Stimulated activated memory B cell treated with anti-CD40 and anti-IgM and Interleukin-4, amounts not matched to agents 10 μg/mL and 1 μg/mL and 100 μg/mL, for 72 hours (primary cell): ENCODE data around the gene ITGAE.

Source experiments
- ATAC-seq: fragments of 150-1000 bp; cut with Tn5 transposase; 2 replicates; pipeline ENCODE4 v1.10.0; 2021
- H3K27ac Mint-ChIP-seq: one replicate; pipeline ENCODE4 v1.8.0; 2022; ENCODE audit warnings: mild to moderate bottlenecking, mixed read lengths
- H3K27me3 Mint-ChIP-seq: one replicate; pipeline ENCODE4 v1.8.0; 2022; ENCODE audit warnings: mixed read lengths
- H3K36me3 Mint-ChIP-seq: one replicate; pipeline ENCODE4 v1.8.0; 2022; ENCODE audit warnings: mixed read lengths
- H3K4me1 Mint-ChIP-seq: one replicate; pipeline ENCODE4 v1.8.0; 2022; ENCODE audit warnings: mixed read lengths
- H3K4me3 Mint-ChIP-seq: one replicate; pipeline ENCODE4 v1.8.0; 2022; ENCODE audit warnings: mild to moderate bottlenecking, moderate library complexity, mixed read lengths
- H3K9me3 Mint-ChIP-seq: one replicate; pipeline ENCODE4 v1.8.0; 2022; ENCODE audit warnings: mixed read lengths

Gene ITGAE

GRCh38 chr17:3695129-3695722 is 105.8 kb downstream of the ITGAE start:
- Mint-ChIP-seq H3K27ac (peak overlapping the region; percentile 81), H3K4me1 (peaks cover 66% of the 10 kb centered on the region), H3K27me3 (no peaks in the 10 kb centered on the region), H3K4me3 (peak overlapping the region; percentile 98), H3K36me3 (peaks cover 19% of the 10 kb centered on the region), H3K9me3 (peaks cover 3% of the 10 kb centered on the region)
- ATAC-seq, result peak; percentile 13

- ATAC-seq, result peak; percentile 76
- Mint-ChIP-seq H3K9me3 (peaks cover 3% of the 10 kb centered on the region), H3K36me3 (peaks cover 31% of the 10 kb centered on the region), H3K27ac (peak overlapping the region; percentile 81), H3K4me1 (peaks cover 72% of the 10 kb centered on the region), H3K4me3 (peak overlapping the region; percentile 98), H3K27me3 (no peaks in the 10 kb centered on the region)
These were observed 107.2 kb downstream of the ITGAE start for GRCh38 chr17:3693829-3694231.

GRCh38 chr17:3693141-3693540 is 107.8 kb downstream of the ITGAE start:
- Mint-ChIP-seq H3K27me3 (no peaks in the 10 kb centered on the region), H3K27ac (peak overlapping the region; percentile 81), H3K36me3 (peaks cover 37% of the 10 kb centered on the region), H3K4me3 (peak overlapping the region; percentile 65), H3K9me3 (peaks cover 3% of the 10 kb centered on the region), H3K4me1 (peaks cover 79% of the 10 kb centered on the region)
- no peak for ATAC-seq

GRCh38 chr17:3692346-3692745 is 108.6 kb downstream of the ITGAE start:
- no peaks in the 10 kb centered on the region for H3K9me3 Mint-ChIP-seq
- ATAC-seq, result no peak
- H3K27me3 Mint-ChIP-seq, result no peaks in the 10 kb centered on the region
- peaks cover 77% of the 10 kb centered on the region for H3K4me1 Mint-ChIP-seq
- H3K36me3 Mint-ChIP-seq, result peaks cover 38% of the 10 kb centered on the region
- peak overlapping the region; percentile 65 for H3K4me3 Mint-ChIP-seq
- peak overlapping the region; percentile 81 for H3K27ac Mint-ChIP-seq

- Mint-ChIP-seq H3K36me3 (peaks cover 38% of the 10 kb centered on the region), H3K4me1 (peaks cover 71% of the 10 kb centered on the region), H3K27me3 (no peaks in the 10 kb centered on the region), H3K4me3 (peak overlapping the region; percentile 58), H3K9me3 (no peaks in the 10 kb centered on the region), H3K27ac (peak overlapping the region; percentile 81)
- no peak for ATAC-seq
These were observed 109.3 kb downstream of the ITGAE start for GRCh38 chr17:3691617-3692067.

GRCh38 chr17:3690094-3690715 is 110.8 kb downstream of the ITGAE start:
- H3K9me3 Mint-ChIP-seq, result no peaks in the 10 kb centered on the region
- ATAC-seq, result no peak
- H3K4me1 Mint-ChIP-seq, result peaks cover 72% of the 10 kb centered on the region
- H3K4me3 Mint-ChIP-seq, result peak overlapping the region; percentile 58
- no peaks in the 10 kb centered on the region for H3K27me3 Mint-ChIP-seq
- H3K27ac Mint-ChIP-seq, result peak overlapping the region; percentile 81
- H3K36me3 Mint-ChIP-seq, result peaks cover 40% of the 10 kb centered on the region

- Mint-ChIP-seq H3K27me3 (no peaks in the 10 kb centered on the region), H3K9me3 (no peaks in the 10 kb centered on the region), H3K27ac (peak overlapping the region; percentile 81), H3K4me3 (peak overlapping the region; percentile 40), H3K4me1 (peaks cover 72% of the 10 kb centered on the region), H3K36me3 (peaks cover 40% of the 10 kb centered on the region)
- no peak for ATAC-seq
These were observed 111.5 kb downstream of the ITGAE start for GRCh38 chr17:3689262-3690093.

GRCh38 chr17:3688852-3689261 is 112.1 kb downstream of the ITGAE start:
- Mint-ChIP-seq H3K27ac (peak overlapping the region; percentile 81), H3K36me3 (peaks cover 38% of the 10 kb centered on the region), H3K4me3 (peak overlapping the region; percentile 71), H3K4me1 (peaks cover 71% of the 10 kb centered on the region), H3K27me3 (no peaks in the 10 kb centered on the region), H3K9me3 (no peaks in the 10 kb centered on the region)
- peak; percentile 78 for ATAC-seq

GRCh38 chr17:3688027-3688553 is 112.9 kb downstream of the ITGAE start:
- H3K9me3 Mint-ChIP-seq, result no peaks in the 10 kb centered on the region

GRCh38 chr17:3685174-3685573 is 115.8 kb downstream of the ITGAE start:
- peak overlapping the region; percentile 21 for H3K4me3 Mint-ChIP-seq
- H3K4me1 Mint-ChIP-seq, result peaks cover 63% of the 10 kb centered on the region
- no peaks in the 10 kb centered on the region for H3K27me3 Mint-ChIP-seq
- ATAC-seq, result peak; percentile 2
- H3K9me3 Mint-ChIP-seq, result no peaks in the 10 kb centered on the region
- H3K27ac Mint-ChIP-seq, result no peak overlapping the region
- H3K36me3 Mint-ChIP-seq, result peaks cover 35% of the 10 kb centered on the region

More at GRCh38 chr17:3688027-3688553, 112.9 kb downstream of the ITGAE start:
- peak; percentile 46 for ATAC-seq
- Mint-ChIP-seq H3K27ac (peak overlapping the region; percentile 81), H3K36me3 (peaks cover 38% of the 10 kb centered on the region), H3K4me3 (peak overlapping the region; percentile 71), H3K27me3 (no peaks in the 10 kb centered on the region), H3K4me1 (peaks cover 71% of the 10 kb centered on the region)

GRCh38 chr17:3683054-3683511 is 117.9 kb downstream of the ITGAE start:
- Mint-ChIP-seq H3K9me3 (no peaks in the 10 kb centered on the region), H3K27ac (peak overlapping the region; percentile 38), H3K4me3 (peak overlapping the region; percentile 6), H3K36me3 (peaks cover 25% of the 10 kb centered on the region), H3K27me3 (no peaks in the 10 kb centered on the region), H3K4me1 (peaks cover 48% of the 10 kb centered on the region)
- peak; percentile 81 for ATAC-seq

- peaks cover 33% of the 10 kb centered on the region for H3K36me3 Mint-ChIP-seq
- no peak for ATAC-seq
- no peaks in the 10 kb centered on the region for H3K9me3 Mint-ChIP-seq
- no peaks in the 10 kb centered on the region for H3K27me3 Mint-ChIP-seq
- no peak overlapping the region for H3K4me3 Mint-ChIP-seq
- H3K27ac Mint-ChIP-seq, result peak overlapping the region; percentile 38
- peaks cover 45% of the 10 kb centered on the region for H3K4me1 Mint-ChIP-seq
These were observed 119.0 kb downstream of the ITGAE start for GRCh38 chr17:3682033-3682432.

- peak overlapping the region; percentile 7 for H3K4me3 Mint-ChIP-seq
- no peak for ATAC-seq
- H3K27ac Mint-ChIP-seq, result peak overlapping the region; percentile 38
- H3K36me3 Mint-ChIP-seq, result peaks cover 33% of the 10 kb centered on the region
- H3K27me3 Mint-ChIP-seq, result no peaks in the 10 kb centered on the region
- peaks cover 45% of the 10 kb centered on the region for H3K4me1 Mint-ChIP-seq
- H3K9me3 Mint-ChIP-seq, result no peaks in the 10 kb centered on the region
These were observed 119.4 kb downstream of the ITGAE start for GRCh38 chr17:3681565-3681964.

- Mint-ChIP-seq H3K4me1 (peaks cover 46% of the 10 kb centered on the region), H3K36me3 (peaks cover 34% of the 10 kb centered on the region), H3K4me3 (no peak overlapping the region), H3K27ac (no peak overlapping the region), H3K27me3 (no peaks in the 10 kb centered on the region), H3K9me3 (no peaks in the 10 kb centered on the region)
- no peak for ATAC-seq
These were observed 119.9 kb downstream of the ITGAE start for GRCh38 chr17:3681057-3681456.

GRCh38 chr17:3679531-3680126 is 121.4 kb downstream of the ITGAE start:
- no peaks in the 10 kb centered on the region for H3K9me3 Mint-ChIP-seq
- H3K36me3 Mint-ChIP-seq, result peaks cover 33% of the 10 kb centered on the region
- ATAC-seq, result no peak
- H3K4me1 Mint-ChIP-seq, result peaks cover 42% of the 10 kb centered on the region
- no peak overlapping the region for H3K4me3 Mint-ChIP-seq
- H3K27ac Mint-ChIP-seq, result peak overlapping the region; percentile 70
- H3K27me3 Mint-ChIP-seq, result no peaks in the 10 kb centered on the region
